ENCODE data around the gene IL17RE. TPM values are rescaled to one million over a fixed set of nuclear protein-coding genes. Genes with fewer than 3 reads are reported as not detected.

Gene IL17RE
- total and polyA plus RNA-seq, 2 of the 13 experiments (the other 11 are each of a cell fraction or from before 2014, with no cell fraction given), result 14.5 to 24.1 TPM

- TF ChIP-seq, protein P1, sequence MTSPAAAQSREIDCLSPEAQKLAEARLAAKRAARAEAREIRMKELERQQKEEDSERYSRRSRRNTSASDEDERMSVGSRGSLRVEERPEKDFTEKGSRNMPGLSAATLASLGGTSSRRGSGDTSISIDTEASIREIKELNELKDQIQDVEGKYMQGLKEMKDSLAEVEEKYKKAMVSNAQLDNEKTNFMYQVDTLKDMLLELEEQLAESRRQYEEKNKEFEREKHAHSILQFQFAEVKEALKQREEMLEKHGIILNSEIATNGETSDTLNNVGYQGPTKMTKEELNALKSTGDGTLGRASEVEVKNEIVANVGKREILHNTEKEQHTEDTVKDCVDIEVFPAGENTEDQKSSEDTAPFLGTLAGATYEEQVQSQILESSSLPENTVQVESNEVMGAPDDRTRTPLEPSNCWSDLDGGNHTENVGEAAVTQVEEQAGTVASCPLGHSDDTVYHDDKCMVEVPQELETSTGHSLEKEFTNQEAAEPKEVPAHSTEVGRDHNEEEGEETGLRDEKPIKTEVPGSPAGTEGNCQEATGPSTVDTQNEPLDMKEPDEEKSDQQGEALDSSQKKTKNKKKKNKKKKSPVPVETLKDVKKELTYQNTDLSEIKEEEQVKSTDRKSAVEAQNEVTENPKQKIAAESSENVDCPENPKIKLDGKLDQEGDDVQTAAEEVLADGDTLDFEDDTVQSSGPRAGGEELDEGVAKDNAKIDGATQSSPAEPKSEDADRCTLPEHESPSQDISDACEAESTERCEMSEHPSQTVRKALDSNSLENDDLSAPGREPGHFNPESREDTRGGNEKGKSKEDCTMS (CRISPR knock-in tag; conservative IDR thresholded peaks at IDR 0.05), result no peak
- TF ChIP-seq ZNF329 (CRISPR knock-in tag; IDR thresholded peaks at IDR 0.05; ENCODE audit: low read depth), result peak; percentile 60; the same call in 1 of the 2 replicates
- peak; percentile 75; the same call in 1 of the 2 replicates for TF ChIP-seq FLYWCH1 (CRISPR knock-in tag; IDR thresholded peaks at IDR 0.05)
- peak; percentile 67 for TF ChIP-seq RXRA (CRISPR knock-in tag; IDR thresholded peaks at IDR 0.05)
- TF ChIP-seq ZBTB2 (CRISPR knock-in tag; IDR thresholded peaks at IDR 0.05; ENCODE audit: low read depth), result no peak; the same call in 1 of the 2 replicates
- peak; percentile 18 for TF ChIP-seq ZNF781 (CRISPR knock-in tag; IDR thresholded peaks at IDR 0.05; ENCODE audit: borderline replicate concordance, not compliant biosample characterization)
- TF ChIP-seq, protein P2, sequence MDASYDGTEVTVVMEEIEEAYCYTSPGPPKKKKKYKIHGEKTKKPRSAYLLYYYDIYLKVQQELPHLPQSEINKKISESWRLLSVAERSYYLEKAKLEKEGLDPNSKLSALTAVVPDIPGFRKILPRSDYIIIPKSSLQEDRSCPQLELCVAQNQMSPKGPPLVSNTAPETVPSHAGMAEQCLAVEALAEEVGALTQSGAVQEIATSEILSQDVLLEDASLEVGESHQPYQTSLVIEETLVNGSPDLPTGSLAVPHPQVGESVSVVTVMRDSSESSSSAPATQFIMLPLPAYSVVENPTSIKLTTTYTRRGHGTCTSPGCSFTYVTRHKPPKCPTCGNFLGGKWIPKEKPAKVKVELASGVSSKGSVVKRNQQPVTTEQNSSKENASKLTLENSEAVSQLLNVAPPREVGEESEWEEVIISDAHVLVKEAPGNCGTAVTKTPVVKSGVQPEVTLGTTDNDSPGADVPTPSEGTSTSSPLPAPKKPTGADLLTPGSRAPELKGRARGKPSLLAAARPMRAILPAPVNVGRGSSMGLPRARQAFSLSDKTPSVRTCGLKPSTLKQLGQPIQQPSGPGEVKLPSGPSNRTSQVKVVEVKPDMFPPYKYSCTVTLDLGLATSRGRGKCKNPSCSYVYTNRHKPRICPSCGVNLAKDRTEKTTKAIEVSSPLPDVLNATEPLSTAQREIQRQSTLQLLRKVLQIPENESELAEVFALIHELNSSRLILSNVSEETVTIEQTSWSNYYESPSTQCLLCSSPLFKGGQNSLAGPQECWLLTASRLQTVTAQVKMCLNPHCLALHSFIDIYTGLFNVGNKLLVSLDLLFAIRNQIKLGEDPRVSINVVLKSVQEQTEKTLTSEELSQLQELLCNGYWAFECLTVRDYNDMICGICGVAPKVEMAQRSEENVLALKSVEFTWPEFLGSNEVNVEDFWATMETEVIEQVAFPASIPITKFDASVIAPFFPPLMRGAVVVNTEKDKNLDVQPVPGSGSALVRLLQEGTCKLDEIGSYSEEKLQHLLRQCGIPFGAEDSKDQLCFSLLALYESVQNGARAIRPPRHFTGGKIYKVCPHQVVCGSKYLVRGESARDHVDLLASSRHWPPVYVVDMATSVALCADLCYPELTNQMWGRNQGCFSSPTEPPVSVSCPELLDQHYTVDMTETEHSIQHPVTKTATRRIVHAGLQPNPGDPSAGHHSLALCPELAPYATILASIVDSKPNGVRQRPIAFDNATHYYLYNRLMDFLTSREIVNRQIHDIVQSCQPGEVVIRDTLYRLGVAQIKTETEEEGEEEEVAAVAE (CRISPR knock-in tag; IDR thresholded peaks at IDR 0.05; ENCODE audit: borderline replicate concordance), result no peak
- peak; percentile 93 for TF ChIP-seq ZNF891 (CRISPR knock-in tag; IDR thresholded peaks at IDR 0.05)
- TF ChIP-seq MXD3 (CRISPR knock-in tag; IDR thresholded peaks at IDR 0.05), result peak; percentile 89
- TF ChIP-seq, protein P3, sequence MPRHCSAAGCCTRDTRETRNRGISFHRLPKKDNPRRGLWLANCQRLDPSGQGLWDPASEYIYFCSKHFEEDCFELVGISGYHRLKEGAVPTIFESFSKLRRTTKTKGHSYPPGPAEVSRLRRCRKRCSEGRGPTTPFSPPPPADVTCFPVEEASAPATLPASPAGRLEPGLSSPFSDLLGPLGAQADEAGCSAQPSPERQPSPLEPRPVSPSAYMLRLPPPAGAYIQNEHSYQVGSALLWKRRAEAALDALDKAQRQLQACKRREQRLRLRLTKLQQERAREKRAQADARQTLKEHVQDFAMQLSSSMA (CRISPR knock-in tag; IDR thresholded peaks at IDR 0.05), result 0 out of 2 replicates have a peak, but pooled peaks have one; percentile 79
- peak; percentile 88 for TF ChIP-seq ZNF451 (CRISPR knock-in tag; IDR thresholded peaks at IDR 0.05)
- TF ChIP-seq HNF1A (IDR thresholded peaks at IDR 0.05; ENCODE audit: low read depth), result no peak
- TF ChIP-seq HNF1A (CRISPR knock-in tag; IDR thresholded peaks at IDR 0.05; ENCODE audit: borderline replicate concordance), result peak; percentile 40; the same call in 1 of the 2 replicates
These were observed 12.8 kb downstream of the IL17RE start (continued) for GRCh38 chr3:9915254-9916141.

Data from HepG2 (cell line).